HEK293 (cell line): ENCODE measurements around the gene MAGI1.

ENCODE experiments used
- AEBP2 ChIP-seq: fragments of 450-650 bp; formaldehyde crosslinking; IDR thresholded peaks from 2 replicates; pipeline ENCODE4 v1.5.1; 2016; ENCODE audit warnings: missing biosample characterization, missing genetic modification characterization, borderline replicate concordance
- CTCF ChIP-seq: fragments of 450-650 bp; formaldehyde crosslinking; IDR thresholded peaks from 2 replicates; pipeline ENCODE4 v1.5.1; 2016; ENCODE audit warnings: missing biosample characterization, missing genetic modification characterization
- GLIS1 ChIP-seq: fragments of 450-650 bp; formaldehyde crosslinking; IDR thresholded peaks from 2 replicates; pipeline ENCODE4 v1.5.1; 2016; ENCODE audit warnings: missing biosample characterization, missing genetic modification characterization
- SP2 ChIP-seq: fragments of 450-650 bp; formaldehyde crosslinking; IDR thresholded peaks from 2 replicates; pipeline ENCODE4 v1.5.1; 2016; ENCODE audit warnings: missing biosample characterization, missing genetic modification characterization
- YY1 ChIP-seq: fragments of 450-650 bp; formaldehyde crosslinking; IDR thresholded peaks from 2 replicates; pipeline ENCODE4 v1.5.1; 2018; ENCODE audit warnings: missing biosample characterization, missing genetic modification characterization
- ZNF274 ChIP-seq, 2 experiments: fragments of 200-500 bp in 1 of 2; fragments of 450-650 bp in 1 of 2; sonication (Bioruptor generic) in 1 of 2; formaldehyde crosslinking in 1 of 2; IDR thresholded peaks; 2 replicates each; pipeline versions ENCODE4 v1.5.1 to v1.6.1; 2014 to 2016; ENCODE audit warnings: borderline replicate concordance in 1 of 2, inconsistent platforms in 1 of 2, low read length in 1 of 2, missing biosample characterization in 1 of 2, missing genetic modification characterization in 1 of 2
- ZNF449 ChIP-seq: fragments of 450-650 bp; formaldehyde crosslinking; IDR thresholded peaks from 2 replicates; pipeline ENCODE4 v1.5.1; 2017; ENCODE audit warnings: missing biosample characterization, mild to moderate bottlenecking, missing genetic modification characterization, moderate library complexity

GRCh38 chr3:65587650-65588439 is 450.9 kb downstream of the MAGI1 start:
- TF ChIP-seq SP2 (tag by site-specific recombination) (no peak), YY1 (tag by site-specific recombination) (no peak), CTCF (no peak), GLIS1 (no peak), ZNF449 (tag by site-specific recombination) (no peak), AEBP2 (no peak), ZNF274 (IDR thresholded peaks at IDR 0.05; ENCODE audit: low read length) (no peak), ZNF274 (tag by site-specific recombination; IDR thresholded peaks at IDR 0.05; ENCODE audit: borderline replicate concordance) (no peak)
